ENCODE data around the gene GP1BB.
"Not testable (repeated sequence)": the region's sequence is repeated elsewhere in the genome, so short reads cannot be mapped to it uniquely, and the experiment has no call there.

The GP1BB gene

GRCh38 chr22:19714312-19715187 is 8.8 kb upstream of the GP1BB start, which contains the start of gene SEPTIN5:
Gene SEPTIN5, plus strand, starts transcription at chr22:19714503. Its CDS starts 86 bp downstream, at chr22:19714589.
- peak in 1 of 14 donors; percentile 48 for DNase-seq

GRCh38 chr22:19715188-19715930 is 8.0 kb upstream of the GP1BB start:
- no peak for DNase-seq

- DNase-seq, result no peak
Measured at GRCh38 chr22:19716041-19716828, 7.1 kb upstream of the GP1BB start.

- no peak for DNase-seq
Measured at GRCh38 chr22:19716829-19717105, 6.6 kb upstream of the GP1BB start.

- DNase-seq, result no peak
Measured at GRCh38 chr22:19717181-19717580, 6.2 kb upstream of the GP1BB start.

GRCh38 chr22:19717691-19718455 is 5.5 kb upstream of the GP1BB start:
- peak in 11 of 14 donors; percentile 9 to 74 (median 44) for DNase-seq

- no peak for DNase-seq
Measured at GRCh38 chr22:19718456-19719049, 4.8 kb upstream of the GP1BB start.

GRCh38 chr22:19719050-19719482 is 4.3 kb upstream of the GP1BB start:
- no peak for DNase-seq

- DNase-seq, result no peak
Measured at GRCh38 chr22:19719488-19720021, 3.8 kb upstream of the GP1BB start.

- no peak for DNase-seq
Measured at GRCh38 chr22:19720150-19720827, 3.0 kb upstream of the GP1BB start.

GRCh38 chr22:19720999-19721329 is 2.4 kb upstream of the GP1BB start:
- DNase-seq, result no peak

GRCh38 chr22:19721330-19722177 is 1.8 kb upstream of the GP1BB start:
- no peak for DNase-seq

- no peak for DNase-seq
Measured at GRCh38 chr22:19722178-19722981, 959 bp upstream of the GP1BB start.

GRCh38 chr22:19722982-19723231 is 432 bp upstream of the GP1BB start:
- DNase-seq, result no peak

- no peak for DNase-seq
Measured at GRCh38 chr22:19723983-19724827, 866 bp downstream of the GP1BB start.

- no peak for DNase-seq
Measured at GRCh38 chr22:19724927-19725661, 1.8 kb downstream of the GP1BB start.

- DNase-seq, result not testable (repeated sequence)
Measured at GRCh38 chr22:19726064-19726788, 2.9 kb downstream of the GP1BB start.

Data from C1 segment of cervical spinal cord (tissue), 14 donors.